AG04449 (cell line): ENCODE results near the gene COL26A1.
"Not testable (repeated sequence)": the region's sequence is repeated elsewhere in the genome, so short reads cannot be mapped to it uniquely, and the experiment has no call there.

Source experiments
- CTCF ChIA-PET: fragments of 350-600 bp; formaldehyde crosslinking; extraction: SDS; loops from one replicate; lab custom pipeline; 2021; ENCODE audit warnings: antibody characterized with exemption; lab: Yijun Ruan, JAX
- POLR2A ChIA-PET: fragments of 400-600, 350-600 bp; formaldehyde crosslinking; extraction: SDS; loops from one replicate; lab custom pipeline; 2020; ENCODE audit warnings: antibody characterized with exemption, inconsistent platforms; lab: Yijun Ruan, JAX
- DNase-seq: peaks from one replicate; pipeline ENCODE4 v3.0.0-alpha.2; 2010; ENCODE audit warnings: low read depth, low spot score
- H3K4me3 ChIP-seq: 2 replicates; pipeline ENCODE4 v1.5.1; 2011; ENCODE audit warnings: low read depth, mild to moderate bottlenecking, control low read depth, low read length
- TF ChIP-seq, protein P1 (sequence below): IDR thresholded peaks from one replicate; pipeline ENCODE4 v1.5.1; 2011; ENCODE audit warnings: mild to moderate bottlenecking, moderate library complexity, low read length, control low read depth, inconsistent platforms; ENCODE audit not compliant: insufficient read depth; ENCODE audit errors: missing control alignments

COL26A1 gene

DNA sequence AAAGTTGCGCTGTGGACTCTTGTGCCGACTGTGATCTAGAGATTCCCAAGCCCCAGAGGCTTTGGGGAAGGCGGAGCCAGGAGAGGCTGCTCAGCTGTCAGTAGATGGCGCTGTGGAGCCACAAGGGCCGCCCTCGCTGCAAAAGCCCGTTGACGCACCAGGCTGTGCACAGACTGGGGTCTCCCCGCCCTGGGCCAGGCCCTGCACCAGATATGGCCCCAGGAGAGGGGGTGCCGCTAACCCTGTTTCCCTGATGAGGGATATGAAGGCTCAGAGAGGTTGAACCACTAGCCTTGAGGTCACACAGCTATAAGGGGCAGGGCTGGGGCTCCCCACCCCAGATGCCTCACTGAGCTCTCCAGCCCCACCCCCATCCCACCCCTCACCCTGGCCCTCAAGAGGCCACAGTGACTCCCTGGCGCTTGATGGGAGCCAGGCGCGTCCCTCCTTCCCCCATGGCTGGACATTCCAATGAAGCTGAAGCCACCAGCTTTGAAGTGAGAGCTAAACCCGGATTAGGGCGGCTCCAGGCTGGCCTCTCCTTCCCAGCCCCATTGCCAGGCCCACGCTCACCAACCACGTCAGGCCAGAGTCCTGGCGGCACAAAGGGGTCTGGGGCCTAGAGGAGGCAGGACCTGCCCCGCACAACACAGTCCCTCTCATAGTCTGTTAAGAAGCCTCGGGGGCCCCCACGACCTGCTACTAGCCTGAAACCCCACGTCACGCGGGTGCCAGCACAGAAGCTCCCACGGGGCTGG is 240.0 kb downstream of the COL26A1 start:
- ChIA-PET CTCF (interaction anchor here (0.6 to 6.0 kb wide), 47 partner anchors 9 to 819 kb away, joined by 3 to 58 read pairs (median 4); no protein-coding TSS in a partner anchor), POLR2A (no interaction called here)
- H3K4me3 ChIP-seq, result no peak overlapping the region
- no peak for DNase-seq
- TF ChIP-seq, protein P1, sequence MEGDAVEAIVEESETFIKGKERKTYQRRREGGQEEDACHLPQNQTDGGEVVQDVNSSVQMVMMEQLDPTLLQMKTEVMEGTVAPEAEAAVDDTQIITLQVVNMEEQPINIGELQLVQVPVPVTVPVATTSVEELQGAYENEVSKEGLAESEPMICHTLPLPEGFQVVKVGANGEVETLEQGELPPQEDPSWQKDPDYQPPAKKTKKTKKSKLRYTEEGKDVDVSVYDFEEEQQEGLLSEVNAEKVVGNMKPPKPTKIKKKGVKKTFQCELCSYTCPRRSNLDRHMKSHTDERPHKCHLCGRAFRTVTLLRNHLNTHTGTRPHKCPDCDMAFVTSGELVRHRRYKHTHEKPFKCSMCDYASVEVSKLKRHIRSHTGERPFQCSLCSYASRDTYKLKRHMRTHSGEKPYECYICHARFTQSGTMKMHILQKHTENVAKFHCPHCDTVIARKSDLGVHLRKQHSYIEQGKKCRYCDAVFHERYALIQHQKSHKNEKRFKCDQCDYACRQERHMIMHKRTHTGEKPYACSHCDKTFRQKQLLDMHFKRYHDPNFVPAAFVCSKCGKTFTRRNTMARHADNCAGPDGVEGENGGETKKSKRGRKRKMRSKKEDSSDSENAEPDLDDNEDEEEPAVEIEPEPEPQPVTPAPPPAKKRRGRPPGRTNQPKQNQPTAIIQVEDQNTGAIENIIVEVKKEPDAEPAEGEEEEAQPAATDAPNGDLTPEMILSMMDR, result peak; percentile 95

DNA sequence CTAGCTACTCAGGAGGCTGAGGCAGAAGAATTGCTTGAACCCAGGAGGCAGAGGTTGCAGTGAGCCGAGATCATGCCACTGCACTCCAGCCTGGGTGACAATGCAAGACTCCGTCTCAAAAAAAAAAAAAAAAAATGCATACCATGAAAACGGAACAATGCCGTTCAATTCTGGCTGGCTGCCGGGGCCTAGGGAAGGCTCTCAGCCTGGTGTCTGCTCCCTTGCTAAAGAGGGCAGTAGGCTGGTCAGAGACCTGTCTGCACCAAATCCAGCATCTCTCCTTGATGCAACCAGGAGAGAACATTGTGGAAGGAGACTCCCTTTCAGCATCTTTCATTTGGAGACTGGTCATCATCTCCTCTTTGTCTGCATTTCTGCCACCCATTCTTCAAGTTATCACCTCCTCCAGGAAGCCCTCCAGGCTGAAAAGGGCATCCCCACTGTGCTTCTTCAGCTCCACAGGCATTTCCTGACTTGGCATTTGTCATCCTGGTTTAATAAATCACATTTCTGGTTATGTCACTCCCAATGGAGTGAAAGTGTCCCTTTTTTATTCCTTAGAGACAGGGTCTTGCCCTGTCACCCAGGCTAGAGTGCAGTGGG is 241.8 kb downstream of the COL26A1 start:
- H3K4me3 ChIP-seq, result no peak overlapping the region
- TF ChIP-seq, protein P1, result no peak
- ChIA-PET CTCF (interaction anchor here (0.6 to 6.0 kb wide), 10 partner anchors 9 to 632 kb away, joined by 3 to 58 read pairs (median 6); no protein-coding TSS in a partner anchor), POLR2A (no interaction called here)
- no peak for DNase-seq

DNA sequence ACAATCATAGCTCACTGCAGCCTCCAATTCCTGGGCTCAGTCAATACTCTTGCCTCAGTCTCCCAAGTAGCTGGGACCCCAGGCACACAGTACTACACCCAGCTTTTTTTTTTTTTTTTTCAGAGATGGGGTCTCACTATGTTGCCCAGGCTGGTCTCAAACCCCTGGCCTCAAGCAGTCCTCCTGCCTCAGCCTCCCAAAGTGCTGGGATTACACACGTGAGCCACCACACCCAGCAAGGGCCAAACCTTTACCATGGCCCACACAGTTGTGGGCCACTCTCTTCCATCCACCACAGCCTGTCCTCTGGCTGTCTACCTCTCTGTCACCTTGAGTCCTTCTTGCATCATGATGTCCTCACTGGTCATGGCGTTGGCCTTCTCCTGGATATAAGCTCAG is 242.3 kb downstream of the COL26A1 start:
- POLR2A ChIA-PET, DNase-seq, H3K4me3 ChIP-seq: not testable (repeated sequence)
- CTCF ChIA-PET, result interaction anchor here (0.6 to 6.0 kb wide), 6 partner anchors 8 to 632 kb away, joined by 3 to 58 read pairs (median 4); no protein-coding TSS in a partner anchor

DNA sequence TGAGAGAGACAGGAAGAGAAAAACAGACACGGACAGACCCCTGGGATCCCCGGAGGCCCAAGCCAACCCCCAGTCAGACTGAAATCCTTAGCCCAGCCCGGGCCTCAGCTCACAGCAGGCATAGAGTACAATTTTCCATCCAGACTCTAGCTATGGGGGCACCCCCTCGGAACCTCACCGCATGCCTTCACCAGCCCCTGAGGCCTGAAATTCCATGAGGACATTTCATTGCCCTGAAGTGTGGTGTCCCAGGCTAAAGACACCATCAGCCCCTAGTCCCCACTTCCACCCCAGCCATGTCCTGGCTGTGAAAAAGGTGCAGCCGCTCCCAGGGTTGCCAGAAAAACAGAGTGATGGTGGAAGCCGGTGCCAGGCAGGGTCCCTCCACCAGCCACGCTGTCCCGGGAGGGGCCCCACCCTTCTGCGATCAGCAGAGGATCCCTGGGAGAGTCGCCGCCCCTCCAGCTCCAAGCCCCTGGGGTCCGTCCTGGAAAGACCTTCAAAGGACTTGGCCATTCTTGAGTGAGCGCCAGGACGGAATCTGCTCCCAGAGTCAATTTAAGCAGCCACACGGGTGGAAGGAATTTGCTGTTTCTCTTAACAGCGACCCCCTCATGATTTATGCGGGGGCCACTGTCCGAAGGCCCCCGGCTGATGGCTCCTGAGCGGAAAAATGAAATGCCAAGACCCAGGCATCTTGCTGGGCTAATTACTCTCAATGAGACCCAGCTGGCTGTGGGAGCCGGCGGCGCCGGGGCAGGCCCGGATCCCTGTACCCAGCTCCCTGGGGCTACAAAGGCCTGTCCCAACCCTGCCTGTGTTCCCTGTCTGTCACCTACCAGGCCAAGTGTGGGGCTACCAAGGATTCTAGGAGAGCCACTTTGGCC is 243.2 kb downstream of the COL26A1 start:
- no peak overlapping the region for H3K4me3 ChIP-seq
- DNase-seq, result no peak
- POLR2A ChIA-PET, result no interaction called here
- TF ChIP-seq, protein P1, result no peak
- CTCF ChIA-PET, result interaction anchor here (1.0 to 6.0 kb wide), 5 partner anchors 8 to 631 kb away, joined by 4 to 58 read pairs (median 6); no protein-coding TSS in a partner anchor

DNA sequence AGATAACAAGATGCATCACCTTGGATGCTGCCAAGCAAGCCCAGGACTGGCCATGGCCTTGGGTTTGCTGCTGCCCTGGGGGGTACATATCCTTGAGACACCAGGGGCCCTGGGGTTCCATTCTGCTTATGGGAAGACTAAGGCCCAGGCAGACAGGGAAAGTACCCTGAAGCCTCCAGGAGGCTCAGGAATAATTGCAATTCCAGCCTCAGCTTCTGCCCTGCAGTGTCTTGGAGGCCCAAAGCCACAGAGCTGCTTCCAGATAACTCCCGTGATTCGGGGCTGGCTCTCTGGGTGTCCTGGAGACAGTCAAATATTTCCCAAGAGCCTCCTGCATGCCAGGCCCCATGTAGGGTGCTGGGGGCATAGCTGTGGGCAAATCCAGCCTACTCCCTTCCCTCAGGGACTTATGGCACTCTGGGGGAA is 243.8 kb downstream of the COL26A1 start:
- no peak overlapping the region for H3K4me3 ChIP-seq
- ChIA-PET POLR2A (no interaction called here), CTCF (interaction anchor here (0.6 to 1.3 kb wide), 2 partner anchors 9 to 630 kb away, joined by 3 to 7 read pairs; no protein-coding TSS in a partner anchor)
- TF ChIP-seq, protein P1, result no peak
- no peak for DNase-seq
